IMR-90 (cell line): ENCODE measurements around the gene C1orf167. TPM values are rescaled to one million over a fixed set of nuclear protein-coding genes. Genes with fewer than 3 reads are reported as not detected.

Experiments
- ATAC-seq: fragments of 200-7000 bp; cut with Tn5 transposase; 2 replicates; pipeline ENCODE4 v1.9.1; 2020; ENCODE audit warnings: low read depth, mild to moderate bottlenecking, moderate library complexity
- BruUV-seq: library from RNA; stranded (reverse); fragments of 400-500 nt; replicated peaks from 2 replicates; lab custom pipeline; 2021; lab: Mats Ljungman, UMichigan
- CTCF ChIA-PET: fragments of 300-600 bp; formaldehyde crosslinking; extraction: SDS; loops from one replicate; lab custom pipeline; 2021; ENCODE audit warnings: antibody characterized with exemption; lab: Yijun Ruan, JAX
- POLR2A ChIA-PET: fragments of 300-600 bp; sonication (Branson Sonifier 250); formaldehyde crosslinking; loops from one replicate; lab custom pipeline; 2022; ENCODE audit warnings: antibody characterized with exemption; ENCODE audit not compliant: unreplicated experiment; lab: Charles Lee
- DNase-seq: peaks from one replicate; pipeline ENCODE4 v3.0.0; 2013
- H2AFZ ChIP-seq: replicated peaks from 2 replicates; pipeline ENCODE3; 2013; ENCODE audit warnings: low read length, mild to moderate bottlenecking; ENCODE audit not compliant: poor library complexity
- H2AK5ac ChIP-seq: 2 replicates; pipeline ENCODE4 v1.6.1; 2013; ENCODE audit warnings: low read depth, low read length, inconsistent platforms
- H2AK9ac ChIP-seq: replicated peaks from 2 replicates; pipeline ENCODE3; 2013; ENCODE audit warnings: mild to moderate bottlenecking, low read depth, low read length, moderate library complexity; ENCODE audit not compliant: poor library complexity
- H2BK120ac ChIP-seq: 2 replicates; pipeline ENCODE4 v1.6.1; 2013; ENCODE audit warnings: low read depth, low read length, inconsistent platforms
- H2BK15ac ChIP-seq: 3 replicates; pipeline ENCODE4 v1.6.1; 2013; ENCODE audit warnings: low read depth, low read length, inconsistent platforms
- H2BK20ac ChIP-seq: 2 replicates; pipeline ENCODE4 v1.6.1; 2013; ENCODE audit warnings: low read depth, mild to moderate bottlenecking, inconsistent platforms, low read length, moderate library complexity
- H2BK5ac ChIP-seq: 2 replicates; pipeline ENCODE4 v1.6.1; 2013; ENCODE audit warnings: mild to moderate bottlenecking, low read depth, low read length, inconsistent platforms; ENCODE audit not compliant: poor library complexity, severe bottlenecking
- H3K14ac ChIP-seq: replicated peaks from 2 replicates; pipeline ENCODE4 v1.6.1; 2013; ENCODE audit warnings: low read depth, low read length, inconsistent platforms
- H3K18ac ChIP-seq: 2 replicates; pipeline ENCODE4 v1.6.1; 2013; ENCODE audit warnings: low read depth, low read length, control low read depth
- H3K23ac ChIP-seq: 2 replicates; pipeline ENCODE4 v1.6.1; 2013; ENCODE audit warnings: low read depth, low read length, inconsistent platforms
- H3K27ac ChIP-seq: 2 replicates; pipeline ENCODE4 v1.5.1; 2013; ENCODE audit warnings: mild to moderate bottlenecking, control low read depth, low read length; ENCODE audit not compliant: insufficient read depth
- H3K27me3 ChIP-seq: 2 replicates; pipeline ENCODE4 v1.6.1; 2013; ENCODE audit warnings: low read length; ENCODE audit not compliant: control insufficient read depth, insufficient read depth
- H3K36me3 ChIP-seq: 2 replicates; pipeline ENCODE4 v1.6.1; 2013; ENCODE audit warnings: low read length, mixed read lengths; ENCODE audit not compliant: control insufficient read depth, insufficient read depth
- H3K4ac ChIP-seq: 2 replicates; pipeline ENCODE4 v1.6.1; 2013; ENCODE audit warnings: low read depth, low read length, inconsistent platforms
- H3K4me1 ChIP-seq: 2 replicates; pipeline ENCODE4 v1.6.1; 2013; ENCODE audit warnings: low read length, mixed read lengths; ENCODE audit not compliant: control insufficient read depth, insufficient read depth
- H3K4me2 ChIP-seq: 2 replicates; pipeline ENCODE4 v1.6.1; 2013; ENCODE audit warnings: low read depth, mild to moderate bottlenecking, control low read depth, low read length, moderate library complexity
- H3K4me3 ChIP-seq: 2 replicates; pipeline ENCODE4 v1.5.1; 2013; ENCODE audit warnings: low read depth, mild to moderate bottlenecking, control low read depth, low read length, moderate library complexity; ENCODE audit not compliant: insufficient read depth
- H3K56ac ChIP-seq: 2 replicates; pipeline ENCODE4 v1.6.1; 2013; ENCODE audit warnings: low read length, inconsistent platforms; ENCODE audit not compliant: insufficient read depth; ENCODE audit errors: extremely low read depth
- H3K79me1 ChIP-seq, 2 experiments: 2 replicates each; pipeline ENCODE4 v1.6.1; 2013; ENCODE audit warnings: low read length in 2 of 2, inconsistent platforms in 1 of 2, low read depth in 1 of 2
- H3K9ac ChIP-seq: 2 replicates; pipeline ENCODE4 v1.6.1; 2013; ENCODE audit warnings: low read depth, low read length, control low read depth
- H3K9me1 ChIP-seq: 2 replicates; pipeline ENCODE4 v1.6.1; 2013; ENCODE audit warnings: low read length, inconsistent platforms; ENCODE audit not compliant: insufficient read depth
- H3K9me3 ChIP-seq: 2 replicates; pipeline ENCODE4 v1.6.1; 2013; ENCODE audit warnings: low read length; ENCODE audit not compliant: control insufficient read depth, insufficient read depth
- H4K20me1 ChIP-seq: 2 replicates; pipeline ENCODE4 v1.6.1; 2013; ENCODE audit warnings: low read length, inconsistent platforms; ENCODE audit not compliant: insufficient read depth
- H4K5ac ChIP-seq: 2 replicates; pipeline ENCODE4 v1.6.1; 2013; ENCODE audit warnings: mild to moderate bottlenecking, low read depth, low read length, control low read depth
- H4K8ac ChIP-seq, 2 experiments: 2 replicates each; pipeline ENCODE4 v1.6.1; 2013; ENCODE audit warnings: low read depth in 2 of 2, low read length in 2 of 2, control low read depth in 1 of 2, inconsistent platforms in 1 of 2
- H4K91ac ChIP-seq: 2 replicates; pipeline ENCODE4 v1.6.1; 2013; ENCODE audit warnings: low read depth, low read length, inconsistent platforms; ENCODE audit not compliant: insufficient read depth
- CHD1 ChIP-seq: IDR thresholded peaks from 2 replicates; pipeline ENCODE4 v1.6.1; 2012; ENCODE audit warnings: low read depth, low read length, improper control_type of control experiment
- FOS ChIP-seq: fragments of 150-350 bp; IDR thresholded peaks from 2 replicates; pipeline ENCODE4 v1.6.1; 2016; ENCODE audit warnings: low read depth, low read length
- MAFK ChIP-seq: IDR thresholded peaks from 2 replicates; pipeline ENCODE4 v1.6.1; 2012; ENCODE audit warnings: low read depth, low read length, improper control_type of control experiment
- MAZ ChIP-seq: IDR thresholded peaks from 2 replicates; pipeline ENCODE4 v1.6.1; 2012; ENCODE audit warnings: low read depth, mild to moderate bottlenecking, low read length, improper control_type of control experiment, moderate library complexity, borderline replicate concordance
- MXI1 ChIP-seq: IDR thresholded peaks from 2 replicates; pipeline ENCODE4 v1.6.1; 2012; ENCODE audit warnings: low read depth, mild to moderate bottlenecking, low read length, moderate library complexity, borderline replicate concordance
- NFE2L2 ChIP-seq: fragments of 150-350 bp; IDR thresholded peaks from 2 replicates; pipeline ENCODE4 v1.6.1; 2016; ENCODE audit warnings: low read depth, mild to moderate bottlenecking, low read length
- POLR2A ChIP-seq: IDR thresholded peaks from 2 replicates; pipeline ENCODE4 v1.6.1; 2012; ENCODE audit warnings: mild to moderate bottlenecking, low read depth, low read length
- RCOR1 ChIP-seq: IDR thresholded peaks from 2 replicates; pipeline ENCODE4 v1.6.1; 2012; ENCODE audit warnings: mild to moderate bottlenecking, low read length, improper control_type of control experiment; ENCODE audit not compliant: insufficient replicate concordance
- WGBS, 2 experiments: methylation state at CpG; one replicate each; pipeline versions ENCODE4 v1.1.5 to v1.1.7; 2013; ENCODE audit warnings: missing lambda C conversion rate in 2 of 2; ENCODE audit not compliant: insufficient read length in 1 of 2; ENCODE audit errors: extremely low coverage in 2 of 2; 5-methylcytosine and 5-hydroxymethylcytosine counted together
- dilution Hi-C: fragments of 300-500 bp; cut with HindIII; formaldehyde crosslinking; loops from one replicate; pipeline ENCODE4 v1.14.3; 2018; ENCODE audit warnings: low sequenced_read_pairs; ENCODE audit not compliant: unreplicated experiment
- in situ Hi-C: fragments of 300-500 bp; cut with MboI; formaldehyde crosslinking; loops from 3 replicates; pipeline ENCODE4 v1.14.3; 2019; ENCODE audit warnings: low sequenced_read_pairs, inconsistent platforms, mixed read lengths
- intact Hi-C: fragments of 100-400 bp; cut with micrococcal nuclease; formaldehyde crosslinking; loops from 2 replicates; pipeline ENCODE4 v1.10.0; 2022
- polyA plus RNA-seq, 3 experiments: library from polyadenylated mRNA; depleted of rRNA; stranded (reverse); fragments of >200 nt; gene quantifications; 2 replicates each; pipeline ENCODE4 v1.2.3, GENCODE V29; 2012; ENCODE audit warnings: low replicate concordance in 1 of 3
- total RNA-seq: library from RNA; depleted of rRNA; stranded (reverse); fragments of >200 nt; gene quantifications from 2 replicates; pipeline ENCODE4 v1.2.3, GENCODE V29; 2012
- TF ChIP-seq, protein P1 (sequence below): conservative IDR thresholded peaks from 2 replicates; pipeline ENCODE4 v1.5.1; 2012; ENCODE audit warnings: mild to moderate bottlenecking, low read depth, low read length, improper control_type of control experiment
- TF ChIP-seq, protein P2 (sequence below): fragments of 150-350 bp; IDR thresholded peaks from 2 replicates; pipeline ENCODE4 v1.6.1; 2017; ENCODE audit warnings: mild to moderate bottlenecking, antibody characterized with exemption, low read length, low read depth

C1orf167 gene
- total and polyA plus RNA-seq, 2 of the 4 experiments (the other 2 are of a cell fraction), result under 0.01 to 0.15 TPM

DNA sequence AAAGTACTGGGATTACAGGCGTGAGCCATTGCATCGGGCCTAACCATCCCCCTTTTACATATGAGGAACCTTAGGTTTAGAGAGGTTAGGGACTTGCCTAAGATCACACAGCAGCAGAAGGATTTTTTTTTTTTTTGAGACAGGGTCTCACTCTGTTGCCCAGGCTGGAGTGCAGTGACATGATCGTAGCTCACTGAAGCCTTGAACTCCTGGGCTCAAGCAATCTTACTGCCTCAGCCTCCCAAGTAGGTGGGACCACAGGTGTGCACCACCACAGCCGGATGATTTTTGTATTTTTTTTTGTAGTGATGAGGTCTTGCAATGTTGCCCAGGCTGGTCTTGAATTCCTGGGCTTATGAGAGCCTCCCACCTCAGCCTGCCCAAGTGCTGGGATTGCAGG, 2.2 kb upstream of the C1orf167 start:
- Histone ChIP-seq H2AFZ (no peak overlapping the region), H2BK15ac (no peak overlapping the region), H4K20me1 (no peaks in the 10 kb centered on the region), H4K91ac (no peak overlapping the region), H3K14ac (no peak overlapping the region), H2BK5ac (no peak overlapping the region), H3K36me3 (no peaks in the 10 kb centered on the region), H2AK5ac (no peak overlapping the region), H3K4ac (no peak overlapping the region), H4K8ac (no peak overlapping the region), H3K27ac (no peak overlapping the region), H3K9me3 (0 out of 2 replicates have a peak, but pooled peaks cover 2% of the 10 kb centered on the region), H3K9me1 (no peaks in the 10 kb centered on the region), H3K79me1 (no peaks in the 10 kb centered on the region), H3K23ac (no peak overlapping the region), H3K18ac (no peak overlapping the region), H2BK120ac (no peak overlapping the region), H3K56ac (no peak overlapping the region), H2AK9ac (no peak overlapping the region), H4K5ac (no peak overlapping the region), H3K4me1 (peaks cover 1% of the 10 kb centered on the region; the same call in 1 of the 2 replicates), H3K4me3 (no peak overlapping the region), H3K4me2 (no peak overlapping the region), H3K27me3 (peaks cover 33% of the 10 kb centered on the region), H3K9ac (no peak overlapping the region), H2BK20ac (no peak overlapping the region)
- BruUV-seq, result no TSS peak
- intact Hi-C loops, result no loop called here
- ATAC-seq (no peak), DNase-seq (no peak)
- in situ Hi-C loops, result no loop called here
- CTCF ChIA-PET, result no interaction called here
- POLR2A ChIA-PET, result interaction anchor here (0.6 kb wide), 1 partner anchor 16 kb away, joined by 3 read pairs; no protein-coding TSS in a partner anchor
- dilution Hi-C loops, result no loop called here
- WGBS, 2 experiments, result no CpG with 5 or more reads among the region's 4 CpGs
- no peak for TF ChIP-seq MXI1
- TF ChIP-seq, protein P1, sequence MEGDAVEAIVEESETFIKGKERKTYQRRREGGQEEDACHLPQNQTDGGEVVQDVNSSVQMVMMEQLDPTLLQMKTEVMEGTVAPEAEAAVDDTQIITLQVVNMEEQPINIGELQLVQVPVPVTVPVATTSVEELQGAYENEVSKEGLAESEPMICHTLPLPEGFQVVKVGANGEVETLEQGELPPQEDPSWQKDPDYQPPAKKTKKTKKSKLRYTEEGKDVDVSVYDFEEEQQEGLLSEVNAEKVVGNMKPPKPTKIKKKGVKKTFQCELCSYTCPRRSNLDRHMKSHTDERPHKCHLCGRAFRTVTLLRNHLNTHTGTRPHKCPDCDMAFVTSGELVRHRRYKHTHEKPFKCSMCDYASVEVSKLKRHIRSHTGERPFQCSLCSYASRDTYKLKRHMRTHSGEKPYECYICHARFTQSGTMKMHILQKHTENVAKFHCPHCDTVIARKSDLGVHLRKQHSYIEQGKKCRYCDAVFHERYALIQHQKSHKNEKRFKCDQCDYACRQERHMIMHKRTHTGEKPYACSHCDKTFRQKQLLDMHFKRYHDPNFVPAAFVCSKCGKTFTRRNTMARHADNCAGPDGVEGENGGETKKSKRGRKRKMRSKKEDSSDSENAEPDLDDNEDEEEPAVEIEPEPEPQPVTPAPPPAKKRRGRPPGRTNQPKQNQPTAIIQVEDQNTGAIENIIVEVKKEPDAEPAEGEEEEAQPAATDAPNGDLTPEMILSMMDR, result no peak
- no peak for TF ChIP-seq RCOR1
- no peak for TF ChIP-seq FOS
- TF ChIP-seq MAFK, result no peak
- TF ChIP-seq POLR2A, result no peak
- TF ChIP-seq CHD1, result no peak
- TF ChIP-seq, protein P2, sequence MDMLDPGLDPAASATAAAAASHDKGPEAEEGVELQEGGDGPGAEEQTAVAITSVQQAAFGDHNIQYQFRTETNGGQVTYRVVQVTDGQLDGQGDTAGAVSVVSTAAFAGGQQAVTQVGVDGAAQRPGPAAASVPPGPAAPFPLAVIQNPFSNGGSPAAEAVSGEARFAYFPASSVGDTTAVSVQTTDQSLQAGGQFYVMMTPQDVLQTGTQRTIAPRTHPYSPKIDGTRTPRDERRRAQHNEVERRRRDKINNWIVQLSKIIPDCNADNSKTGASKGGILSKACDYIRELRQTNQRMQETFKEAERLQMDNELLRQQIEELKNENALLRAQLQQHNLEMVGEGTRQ, result no peak
- TF ChIP-seq NFE2L2, result no peak
- no peak for TF ChIP-seq MAZ
